ENCODE data around the gene TCP11. TPM values are rescaled to one million over a fixed set of nuclear protein-coding genes. Genes with fewer than 3 reads are reported as not detected.

The TCP11 gene
- total RNA-seq, 1 experiment from 2014 or later = not detected

- Mint-ChIP-seq H3K4me1 (ENCODE audit: low read depth, unreplicated experiment) (peaks cover 60% of the 10 kb centered on the region), H3K27ac (ENCODE audit: unreplicated experiment) (peak overlapping the region; percentile 18), H3K4me3 (ENCODE audit: low read depth, unreplicated experiment) (peak overlapping the region; percentile 20), H3K36me3 (ENCODE audit: insufficient read depth, unreplicated experiment) (peaks cover 11% of the 10 kb centered on the region), H3K9me3 (ENCODE audit: low read depth, unreplicated experiment) (no peaks in the 10 kb centered on the region), H3K27me3 (ENCODE audit: unreplicated experiment) (no peaks in the 10 kb centered on the region)
- no peak for DNase-seq
- CTCF ChIA-PET = no interaction called here
- intact Hi-C loops (cut with micrococcal nuclease; ENCODE audit: unreplicated experiment) = no loop called here
- TF ChIP-seq CTCF (IDR thresholded peaks at IDR 0.05; ENCODE audit: unreplicated experiment) = no peak
- BruUV-seq (replicated peaks) = no TSS peak
Measured at GRCh38 chr6:35183281-35183680, 42.1 kb upstream of the TCP11 start.

GRCh38 chr6:35181933-35182612 lies 40.9 kb upstream of the TCP11 start:
- DNase-seq = peak; percentile 85
- BruUV-seq (replicated peaks) = no TSS peak
- Mint-ChIP-seq H3K9me3 (ENCODE audit: low read depth, unreplicated experiment) (no peaks in the 10 kb centered on the region), H3K4me3 (ENCODE audit: low read depth, unreplicated experiment) (peak overlapping the region; percentile 47), H3K27ac (ENCODE audit: unreplicated experiment) (peak overlapping the region; percentile 23), H3K27me3 (ENCODE audit: unreplicated experiment) (no peaks in the 10 kb centered on the region), H3K36me3 (ENCODE audit: insufficient read depth, unreplicated experiment) (peaks cover 11% of the 10 kb centered on the region), H3K4me1 (ENCODE audit: low read depth, unreplicated experiment) (peaks cover 60% of the 10 kb centered on the region)
- no peak for TF ChIP-seq CTCF (IDR thresholded peaks at IDR 0.05; ENCODE audit: unreplicated experiment)
- CTCF ChIA-PET = interaction anchor here (0.7 to 1.6 kb wide), 7 partner anchors 9 to 59 kb away, joined by 3 to 6 read pairs (median 4); no protein-coding TSS in a partner anchor
- intact Hi-C loops (cut with micrococcal nuclease; ENCODE audit: unreplicated experiment) = no loop called here

DNA sequence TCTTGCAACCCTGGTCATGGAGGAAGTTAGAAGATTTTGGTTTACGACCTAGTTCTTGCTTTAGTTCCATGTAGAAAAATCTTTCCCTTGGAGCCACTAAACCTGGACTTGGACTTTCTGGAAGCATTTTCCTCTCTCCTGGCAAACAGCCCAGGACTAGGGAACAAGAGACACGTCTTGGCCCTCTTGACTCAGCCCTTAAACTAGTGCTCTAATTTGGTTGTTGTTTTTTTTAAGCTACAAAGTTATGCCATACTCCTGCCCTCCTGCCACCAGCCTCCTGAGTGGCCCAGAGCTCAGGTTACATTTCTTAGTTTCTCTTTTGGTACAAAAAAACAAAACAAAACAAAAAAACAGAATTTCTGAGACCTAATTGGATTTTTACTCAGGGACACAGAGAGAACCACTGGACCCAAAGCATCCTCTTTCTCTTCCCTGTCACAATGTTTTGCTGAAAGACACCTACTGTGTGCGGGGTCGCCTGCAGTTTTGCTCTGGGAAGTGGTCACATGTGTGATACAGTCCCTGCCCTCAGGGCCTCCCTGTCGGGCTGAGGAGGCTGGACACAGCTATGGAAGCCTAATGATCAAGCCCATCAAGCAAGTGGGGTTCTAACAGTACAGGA lies 40.3 kb upstream of the TCP11 start:
- H3K4me3 Mint-ChIP-seq (ENCODE audit: low read depth, unreplicated experiment) = peak overlapping the region; percentile 47
- no peak for DNase-seq
- peaks cover 11% of the 10 kb centered on the region for H3K36me3 Mint-ChIP-seq (ENCODE audit: insufficient read depth, unreplicated experiment)
- peak overlapping the region; percentile 23 for H3K27ac Mint-ChIP-seq (ENCODE audit: unreplicated experiment)
- TF ChIP-seq CTCF (IDR thresholded peaks at IDR 0.05; ENCODE audit: unreplicated experiment) = no peak
- H3K9me3 Mint-ChIP-seq (ENCODE audit: low read depth, unreplicated experiment) = no peaks in the 10 kb centered on the region
- intact Hi-C loops (cut with micrococcal nuclease; ENCODE audit: unreplicated experiment) = no loop called here
- CTCF ChIA-PET = interaction anchor here (0.7 to 1.6 kb wide), 7 partner anchors 9 to 59 kb away, joined by 3 to 6 read pairs (median 4); no protein-coding TSS in a partner anchor
- H3K27me3 Mint-ChIP-seq (ENCODE audit: unreplicated experiment) = no peaks in the 10 kb centered on the region
- no TSS peak for BruUV-seq (replicated peaks)
- peaks cover 60% of the 10 kb centered on the region for H3K4me1 Mint-ChIP-seq (ENCODE audit: low read depth, unreplicated experiment)

DNA sequence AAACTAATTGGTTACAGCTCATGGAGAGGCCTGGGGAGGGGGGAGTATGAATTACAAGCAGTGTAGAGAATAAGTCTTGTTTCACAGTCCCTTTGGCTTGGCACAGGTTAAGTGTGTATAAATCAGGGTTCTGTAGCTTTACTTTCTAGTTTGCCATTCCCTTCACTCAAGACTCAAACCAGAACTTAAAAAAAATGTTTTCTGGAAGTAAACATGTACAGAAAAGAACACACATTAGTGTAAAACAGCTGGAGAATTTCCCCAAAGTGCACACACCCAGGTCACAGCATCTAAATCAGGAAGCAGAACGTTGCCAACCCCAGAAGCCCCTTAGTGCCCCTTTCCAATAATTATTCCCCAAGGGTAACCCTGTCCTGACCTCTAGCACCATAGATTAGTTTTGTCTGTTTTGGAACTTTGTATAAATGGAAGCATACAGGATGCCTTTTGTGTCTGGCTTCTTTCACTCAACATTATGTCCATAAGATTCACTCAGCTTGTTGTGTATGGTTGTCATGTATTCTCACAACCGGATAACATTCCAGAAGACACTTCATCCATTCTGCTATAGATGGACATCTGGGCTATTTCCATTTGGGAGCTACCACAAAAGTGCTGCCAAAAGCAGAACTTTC lies 38.9 kb upstream of the TCP11 start:
- H3K36me3 Mint-ChIP-seq (ENCODE audit: insufficient read depth, unreplicated experiment) = peaks cover 11% of the 10 kb centered on the region
- intact Hi-C loops (cut with micrococcal nuclease; ENCODE audit: unreplicated experiment) = no loop called here
- H3K4me3 Mint-ChIP-seq (ENCODE audit: low read depth, unreplicated experiment) = no peak overlapping the region
- no TSS peak for BruUV-seq (replicated peaks)
- DNase-seq = no peak
- CTCF ChIA-PET = interaction anchor here (0.8 kb wide), 1 partner anchor 14 kb away, joined by 3 read pairs; no protein-coding TSS in a partner anchor
- no peak for TF ChIP-seq CTCF (IDR thresholded peaks at IDR 0.05; ENCODE audit: unreplicated experiment)
- H3K4me1 Mint-ChIP-seq (ENCODE audit: low read depth, unreplicated experiment) = peaks cover 48% of the 10 kb centered on the region
- H3K27ac Mint-ChIP-seq (ENCODE audit: unreplicated experiment) = no peak overlapping the region
- H3K27me3 Mint-ChIP-seq (ENCODE audit: unreplicated experiment) = no peaks in the 10 kb centered on the region
- no peaks in the 10 kb centered on the region for H3K9me3 Mint-ChIP-seq (ENCODE audit: low read depth, unreplicated experiment)

Measured in Calu3 (cell line).